ENCODE measurements around the gene MSN.

Gene MSN

DNA sequence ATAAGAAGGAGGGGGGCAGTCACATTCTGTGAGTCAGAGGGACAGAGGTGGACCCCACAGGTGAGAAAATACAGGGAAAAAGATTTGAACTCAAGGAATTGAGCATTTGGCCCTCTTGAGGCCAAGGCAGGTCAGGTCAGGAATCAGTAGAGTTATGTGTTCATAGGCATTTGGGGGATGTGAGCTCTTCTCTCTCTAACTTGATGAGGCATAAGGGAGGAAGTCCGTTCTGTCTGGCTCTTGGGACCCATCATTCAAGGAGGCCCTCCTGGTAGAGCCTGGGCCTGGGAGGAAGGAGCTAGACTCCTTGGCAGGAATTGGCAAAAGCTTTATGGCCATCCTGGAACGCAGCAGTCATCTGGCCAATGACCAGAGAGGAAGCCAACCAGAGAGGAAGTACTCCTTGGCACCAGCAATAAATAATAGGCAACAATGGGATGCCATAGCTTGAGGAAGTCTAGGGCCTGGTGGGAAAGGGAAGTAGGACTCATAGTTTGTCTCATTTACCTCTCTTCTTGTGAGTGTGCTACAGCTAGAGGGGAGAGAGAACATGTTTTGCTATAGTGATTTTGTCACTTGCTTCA, 53.0 kb downstream of the MSN start:
- H3K4me1 ChIP-seq (ENCODE audit: control insufficient read depth, insufficient read depth, low read length): no peaks in the 10 kb centered on the region
- 0 out of 2 replicates have a peak, but pooled peaks cover 3% of the 10 kb centered on the region for H3K36me3 ChIP-seq (ENCODE audit: control insufficient read depth, insufficient read depth, low read length)
- no peaks in the 10 kb centered on the region for H3K27me3 ChIP-seq (ENCODE audit: control insufficient read depth, insufficient read depth, low read length)
- H3K9me3 ChIP-seq (ENCODE audit: control insufficient read depth, insufficient read depth, low read length): peaks cover 38% of the 10 kb centered on the region
- H3K9ac ChIP-seq (ENCODE audit: low read depth, low read length): no peak overlapping the region
- H3K4me3 ChIP-seq (ENCODE audit: low read depth, low read length): no peak overlapping the region
- H3K27ac ChIP-seq (ENCODE audit: low read depth, low read length): no peak overlapping the region

- no peak overlapping the region for H3K27ac ChIP-seq (ENCODE audit: low read depth, low read length)
Measured at GRCh38 chrX:65723706-65724105, 56.3 kb downstream of the MSN start.

GRCh38 chrX:65726715-65727114, 59.3 kb downstream of the MSN start:
- H3K4me3 ChIP-seq (ENCODE audit: low read depth, low read length): no peak overlapping the region
- H3K36me3 ChIP-seq (ENCODE audit: control insufficient read depth, insufficient read depth, low read length): peaks cover 34% of the 10 kb centered on the region
- H3K9me3 ChIP-seq (ENCODE audit: control insufficient read depth, insufficient read depth, low read length): peaks cover 52% of the 10 kb centered on the region
- no peaks in the 10 kb centered on the region for H3K4me1 ChIP-seq (ENCODE audit: control insufficient read depth, insufficient read depth, low read length)
- H3K9ac ChIP-seq (ENCODE audit: low read depth, low read length): no peak overlapping the region
- H3K27ac ChIP-seq (ENCODE audit: low read depth, low read length): no peak overlapping the region
- no peaks in the 10 kb centered on the region for H3K27me3 ChIP-seq (ENCODE audit: control insufficient read depth, insufficient read depth, low read length)

More at GRCh38 chrX:65723706-65724105, 56.3 kb downstream of the MSN start:
- Histone ChIP-seq H3K36me3 (ENCODE audit: control insufficient read depth, insufficient read depth, low read length) (peaks cover 9% of the 10 kb centered on the region), H3K9ac (ENCODE audit: low read depth, low read length) (no peak overlapping the region), H3K9me3 (ENCODE audit: control insufficient read depth, insufficient read depth, low read length) (peaks cover 49% of the 10 kb centered on the region), H3K4me3 (ENCODE audit: low read depth, low read length) (no peak overlapping the region), H3K4me1 (ENCODE audit: control insufficient read depth, insufficient read depth, low read length) (no peaks in the 10 kb centered on the region), H3K27me3 (ENCODE audit: control insufficient read depth, insufficient read depth, low read length) (no peaks in the 10 kb centered on the region)

- H3K9ac ChIP-seq (ENCODE audit: low read depth, low read length): no peak overlapping the region
- no peak overlapping the region for H3K4me3 ChIP-seq (ENCODE audit: low read depth, low read length)
- peaks cover 80% of the 10 kb centered on the region for H3K36me3 ChIP-seq (ENCODE audit: control insufficient read depth, insufficient read depth, low read length)
- no peak overlapping the region for H3K27ac ChIP-seq (ENCODE audit: low read depth, low read length)
- H3K4me1 ChIP-seq (ENCODE audit: control insufficient read depth, insufficient read depth, low read length): no peaks in the 10 kb centered on the region
- peaks cover 53% of the 10 kb centered on the region for H3K9me3 ChIP-seq (ENCODE audit: control insufficient read depth, insufficient read depth, low read length)
- H3K27me3 ChIP-seq (ENCODE audit: control insufficient read depth, insufficient read depth, low read length): no peaks in the 10 kb centered on the region
Measured at GRCh38 chrX:65731684-65732289, 64.3 kb downstream of the MSN start.

GRCh38 chrX:65740909-65741308, 73.5 kb downstream of the MSN start:
- H3K27me3 ChIP-seq (ENCODE audit: control insufficient read depth, insufficient read depth, low read length): no peaks in the 10 kb centered on the region
- no peaks in the 10 kb centered on the region for H3K4me1 ChIP-seq (ENCODE audit: control insufficient read depth, insufficient read depth, low read length)
- no peak overlapping the region for H3K27ac ChIP-seq (ENCODE audit: low read depth, low read length)
- no peak overlapping the region for H3K9ac ChIP-seq (ENCODE audit: low read depth, low read length)
- H3K9me3 ChIP-seq (ENCODE audit: control insufficient read depth, insufficient read depth, low read length): peaks cover 19% of the 10 kb centered on the region
- no peak overlapping the region for H3K4me3 ChIP-seq (ENCODE audit: low read depth, low read length)
- H3K36me3 ChIP-seq (ENCODE audit: control insufficient read depth, insufficient read depth, low read length): peaks cover 54% of the 10 kb centered on the region

- Histone ChIP-seq H3K9ac (ENCODE audit: low read depth, low read length) (no peak overlapping the region), H3K4me3 (ENCODE audit: low read depth, low read length) (no peak overlapping the region), H3K27ac (ENCODE audit: low read depth, low read length) (no peak overlapping the region), H3K9me3 (ENCODE audit: control insufficient read depth, insufficient read depth, low read length) (peaks cover 22% of the 10 kb centered on the region), H3K36me3 (ENCODE audit: control insufficient read depth, insufficient read depth, low read length) (peaks cover 48% of the 10 kb centered on the region), H3K27me3 (ENCODE audit: control insufficient read depth, insufficient read depth, low read length) (no peaks in the 10 kb centered on the region), H3K4me1 (ENCODE audit: control insufficient read depth, insufficient read depth, low read length) (no peaks in the 10 kb centered on the region)
Measured at GRCh38 chrX:65741823-65742222, 74.4 kb downstream of the MSN start.

DNA sequence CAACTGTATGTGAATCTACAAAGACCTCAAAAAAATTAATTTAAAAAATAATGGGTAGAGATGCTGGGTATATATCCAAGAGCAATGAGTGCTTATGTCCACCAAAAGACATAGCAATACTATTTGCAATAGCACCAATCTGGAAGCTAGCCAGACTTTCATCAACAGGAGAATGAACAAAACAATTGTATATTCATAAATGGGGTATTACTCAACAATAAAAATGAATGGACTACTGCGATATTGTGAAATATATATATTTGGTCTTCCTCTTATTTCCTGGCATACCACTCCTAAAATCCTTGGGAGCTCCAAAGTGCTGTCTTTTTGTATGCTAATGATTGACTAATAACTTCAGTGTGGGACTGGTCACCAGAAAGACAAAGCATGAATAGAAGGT, 77.5 kb downstream of the MSN start:
- Histone ChIP-seq H3K27ac (ENCODE audit: low read depth, low read length) (no peak overlapping the region), H3K27me3 (ENCODE audit: control insufficient read depth, insufficient read depth, low read length) (no peaks in the 10 kb centered on the region), H3K9me3 (ENCODE audit: control insufficient read depth, insufficient read depth, low read length) (peaks cover 6% of the 10 kb centered on the region; the same call in 1 of the 2 replicates), H3K4me1 (ENCODE audit: control insufficient read depth, insufficient read depth, low read length) (no peaks in the 10 kb centered on the region), H3K9ac (ENCODE audit: low read depth, low read length) (no peak overlapping the region), H3K36me3 (ENCODE audit: control insufficient read depth, insufficient read depth, low read length) (peaks cover 18% of the 10 kb centered on the region), H3K4me3 (ENCODE audit: low read depth, low read length) (no peak overlapping the region)

GRCh38 chrX:65745427-65745826, 78.0 kb downstream of the MSN start:
- Histone ChIP-seq H3K27me3 (ENCODE audit: control insufficient read depth, insufficient read depth, low read length) (no peaks in the 10 kb centered on the region), H3K36me3 (ENCODE audit: control insufficient read depth, insufficient read depth, low read length) (peaks cover 14% of the 10 kb centered on the region; the same call in 1 of the 2 replicates), H3K27ac (ENCODE audit: low read depth, low read length) (no peak overlapping the region), H3K4me1 (ENCODE audit: control insufficient read depth, insufficient read depth, low read length) (no peaks in the 10 kb centered on the region), H3K4me3 (ENCODE audit: low read depth, low read length) (no peak overlapping the region), H3K9me3 (ENCODE audit: control insufficient read depth, insufficient read depth, low read length) (peaks cover 6% of the 10 kb centered on the region; the same call in 1 of the 2 replicates), H3K9ac (ENCODE audit: low read depth, low read length) (no peak overlapping the region)

DNA sequence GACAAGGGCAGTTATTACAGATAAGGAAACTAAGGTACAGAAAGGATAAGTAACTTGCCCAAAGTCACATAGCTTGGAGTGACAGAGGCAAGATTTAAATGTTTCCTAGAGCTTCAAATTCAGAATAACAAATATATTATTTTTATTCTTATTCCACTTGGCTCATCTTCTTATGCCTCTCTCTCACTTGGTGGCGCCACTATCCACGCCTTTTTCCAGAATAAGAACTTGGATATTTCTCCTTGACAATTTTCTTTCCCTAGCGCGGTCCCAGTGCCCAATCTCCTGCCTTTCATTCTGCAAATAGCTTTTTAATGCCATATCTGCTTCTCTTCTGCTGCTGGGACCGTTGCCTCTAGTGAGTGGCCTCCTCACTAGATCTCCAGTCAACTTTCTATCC, 78.5 kb downstream of the MSN start:
- H3K4me1 ChIP-seq (ENCODE audit: control insufficient read depth, insufficient read depth, low read length): no peaks in the 10 kb centered on the region
- peaks cover 12% of the 10 kb centered on the region for H3K9me3 ChIP-seq (ENCODE audit: control insufficient read depth, insufficient read depth, low read length)
- H3K36me3 ChIP-seq (ENCODE audit: control insufficient read depth, insufficient read depth, low read length): peaks cover 8% of the 10 kb centered on the region; the same call in 1 of the 2 replicates
- no peak overlapping the region for H3K9ac ChIP-seq (ENCODE audit: low read depth, low read length)
- no peaks in the 10 kb centered on the region for H3K27me3 ChIP-seq (ENCODE audit: control insufficient read depth, insufficient read depth, low read length)
- no peak overlapping the region for H3K27ac ChIP-seq (ENCODE audit: low read depth, low read length)
- no peak overlapping the region for H3K4me3 ChIP-seq (ENCODE audit: low read depth, low read length)

GRCh38 chrX:65750674-65751469, 83.4 kb downstream of the MSN start:
- Histone ChIP-seq H3K4me1 (ENCODE audit: control insufficient read depth, insufficient read depth, low read length) (no peaks in the 10 kb centered on the region), H3K36me3 (ENCODE audit: control insufficient read depth, insufficient read depth, low read length) (no peaks in the 10 kb centered on the region), H3K9me3 (ENCODE audit: control insufficient read depth, insufficient read depth, low read length) (peaks cover 41% of the 10 kb centered on the region), H3K27me3 (ENCODE audit: control insufficient read depth, insufficient read depth, low read length) (no peaks in the 10 kb centered on the region), H3K4me3 (ENCODE audit: low read depth, low read length) (no peak overlapping the region), H3K9ac (ENCODE audit: low read depth, low read length) (no peak overlapping the region), H3K27ac (ENCODE audit: low read depth, low read length) (no peak overlapping the region)

GRCh38 chrX:65751519-65751918, 84.1 kb downstream of the MSN start:
- no peaks in the 10 kb centered on the region for H3K27me3 ChIP-seq (ENCODE audit: control insufficient read depth, insufficient read depth, low read length)
- no peak overlapping the region for H3K4me3 ChIP-seq (ENCODE audit: low read depth, low read length)
- H3K4me1 ChIP-seq (ENCODE audit: control insufficient read depth, insufficient read depth, low read length): no peaks in the 10 kb centered on the region
- no peak overlapping the region for H3K9ac ChIP-seq (ENCODE audit: low read depth, low read length)
- peaks cover 40% of the 10 kb centered on the region for H3K9me3 ChIP-seq (ENCODE audit: control insufficient read depth, insufficient read depth, low read length)
- no peaks in the 10 kb centered on the region for H3K36me3 ChIP-seq (ENCODE audit: control insufficient read depth, insufficient read depth, low read length)
- H3K27ac ChIP-seq (ENCODE audit: low read depth, low read length): no peak overlapping the region

All from HUES48 (cell line).